Stimulated activated CD4-positive, alpha-beta T cell treated with anti-CD3 and anti-CD28 coated beads, Interleukin-15, amount 100 ng/mL, for 48 hours (primary cell): ENCODE measurements around the gene MCTP1.
"Not testable (repeated sequence)": the region's sequence is repeated elsewhere in the genome, so short reads cannot be mapped to it uniquely, and the experiment has no call there.

Source experiments
- DNase-seq, 2 donors: peaks; one replicate each; pipeline ENCODE4 v3.0.0-alpha.2; 2020; ENCODE audit warnings: low read depth in 2 of 2

Gene MCTP1

DNA sequence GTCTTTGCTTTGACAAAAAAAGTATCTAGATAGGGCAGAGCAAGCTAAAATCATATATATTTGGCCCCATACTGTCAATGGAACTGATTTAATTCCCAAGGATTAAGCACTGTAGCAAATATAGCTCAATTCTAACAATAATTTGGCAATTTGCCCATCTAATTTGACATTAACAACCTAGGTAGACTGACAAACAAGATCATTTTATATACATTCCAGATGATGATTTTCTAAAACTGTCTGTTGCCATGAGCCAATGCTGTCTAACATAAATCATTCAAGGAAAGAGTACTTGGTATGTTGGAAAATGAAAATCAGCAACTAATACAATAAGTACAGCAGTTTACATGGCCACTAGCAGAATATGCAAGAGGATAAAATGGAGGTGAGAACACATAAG, 32.1 kb downstream of the MCTP1 start:
- no peak for DNase-seq

DNA sequence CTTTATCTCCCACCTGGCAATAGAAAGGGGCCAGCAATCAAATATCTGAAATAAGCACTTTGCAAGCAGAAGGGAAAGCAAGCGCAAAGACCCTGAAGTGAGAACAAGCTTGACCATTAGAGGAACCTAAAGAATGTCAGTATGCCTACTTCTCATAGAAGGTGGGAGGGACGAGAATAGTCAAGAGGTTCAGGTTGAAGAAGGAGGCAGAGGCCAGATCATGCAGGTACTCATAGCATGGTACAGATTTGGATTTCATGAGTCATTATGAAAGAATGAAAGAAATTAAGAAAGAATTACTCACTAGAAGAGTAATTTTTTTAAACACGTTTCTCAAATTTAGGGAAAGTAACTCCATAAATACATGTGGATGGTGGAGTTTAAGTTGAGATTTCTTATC, 33.7 kb downstream of the MCTP1 start:
- no peak for DNase-seq

DNA sequence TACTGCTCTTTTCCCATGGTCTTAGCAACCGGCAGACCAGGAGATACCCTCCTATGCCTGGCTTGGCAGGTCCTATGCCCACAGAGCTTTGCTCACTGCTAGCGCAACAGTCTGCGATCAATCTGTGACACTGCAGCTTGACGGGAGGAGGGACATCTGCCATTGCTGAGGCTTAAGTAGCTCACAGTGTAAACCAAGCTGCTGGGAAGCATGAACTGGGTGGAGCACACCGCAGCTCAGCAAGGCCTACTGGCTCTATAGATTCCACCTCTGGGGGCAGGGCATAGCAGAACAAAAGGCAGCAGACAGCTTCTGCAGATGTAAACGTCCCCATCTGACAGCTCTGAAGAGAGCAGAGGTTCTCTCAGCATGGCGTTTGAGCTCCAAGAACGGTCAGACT, 40.4 kb downstream of the MCTP1 start:
- no peak for DNase-seq

DNA sequence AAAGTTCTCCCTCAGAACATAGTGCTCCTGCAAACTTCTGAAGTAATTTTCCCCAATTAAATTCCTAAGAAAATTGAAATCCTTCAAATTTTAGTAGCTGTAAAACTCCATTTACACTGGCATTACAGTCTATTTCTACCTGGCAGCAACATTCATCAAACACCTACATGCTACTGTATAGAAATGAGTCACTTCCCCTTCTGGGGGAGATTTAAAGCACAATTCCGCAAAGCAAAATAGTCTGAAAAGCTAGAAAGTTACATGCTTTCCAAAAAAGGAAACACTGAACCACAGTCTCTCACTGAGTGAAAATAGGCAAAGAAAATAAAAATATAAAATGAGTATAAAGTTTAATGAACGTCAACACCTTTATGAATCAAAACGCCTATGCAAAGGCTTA, 43.3 kb downstream of the MCTP1 start:
- DNase-seq, result no peak

DNA sequence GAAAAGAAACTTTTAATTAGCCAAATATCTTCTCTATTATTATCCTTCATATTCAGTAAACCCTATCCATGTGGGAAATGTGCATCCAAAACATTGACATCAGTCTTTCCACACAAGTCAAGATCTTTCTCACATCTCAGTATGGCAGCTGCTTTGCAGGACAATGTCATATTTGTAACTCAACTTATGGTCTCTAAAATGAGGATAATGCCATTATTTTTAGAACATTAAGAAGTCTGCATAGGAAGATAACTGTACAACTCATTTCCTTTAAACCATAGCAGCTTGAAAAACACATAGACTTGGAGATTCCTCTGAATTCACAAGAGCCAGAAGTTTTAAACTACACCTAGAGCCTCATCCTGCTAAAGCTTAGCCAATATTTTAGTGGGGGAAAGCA, 43.7 kb downstream of the MCTP1 start:
- DNase-seq, result no peak

DNA sequence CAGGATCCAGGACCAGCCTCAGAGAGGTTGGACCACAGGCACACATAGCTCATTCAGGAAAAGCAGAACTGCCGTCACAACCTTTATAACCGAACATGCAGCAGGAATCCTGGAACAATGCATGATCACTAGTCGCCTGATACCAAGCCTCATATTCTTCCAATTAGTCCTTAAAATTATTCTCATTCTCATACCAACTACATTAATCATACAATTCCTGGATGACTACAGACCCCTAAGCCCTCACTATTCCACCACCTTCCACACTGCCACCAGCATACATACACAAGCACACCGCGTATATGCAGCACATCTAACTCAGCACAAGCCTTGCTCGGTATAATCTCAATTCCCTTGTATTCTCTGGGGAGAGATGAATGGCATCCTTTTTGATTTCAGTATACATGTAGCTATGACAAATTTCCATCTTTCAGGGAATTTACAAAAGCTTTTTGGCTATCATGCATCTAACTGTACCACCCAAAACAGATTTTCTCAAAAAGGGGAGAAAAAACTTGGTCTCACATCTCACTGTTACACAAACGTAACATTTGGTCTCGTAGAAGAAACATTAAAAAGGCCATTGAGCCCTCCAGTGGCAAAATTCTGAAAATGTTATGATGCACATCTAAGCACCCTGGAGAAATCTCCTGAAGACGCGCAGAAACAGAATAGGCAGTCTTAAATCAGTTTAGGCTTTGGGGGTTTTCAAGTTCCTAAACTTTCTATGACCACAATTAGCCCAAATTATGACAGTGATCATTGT, 46.2 kb downstream of the MCTP1 start:
- DNase-seq, result no peak

DNA sequence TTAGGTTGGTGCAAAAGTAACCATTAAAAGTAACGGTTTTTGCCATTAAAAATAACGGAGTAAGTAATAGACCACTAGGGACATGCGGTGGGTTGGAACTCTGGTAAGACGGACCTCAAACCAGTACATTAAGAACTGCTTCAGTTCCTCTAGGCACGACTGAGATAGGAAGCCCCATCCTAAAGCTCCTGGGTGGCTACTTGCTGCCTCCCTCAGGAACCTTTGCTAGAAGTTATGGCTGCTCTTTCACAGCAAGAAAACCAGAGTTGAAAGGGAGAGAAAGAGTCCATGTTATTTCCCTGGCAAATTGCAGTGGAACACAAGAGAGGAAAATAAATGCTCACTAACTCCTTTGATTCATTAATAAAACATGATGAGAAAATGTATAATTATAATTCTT, 47.6 kb downstream of the MCTP1 start:
- no peak for DNase-seq

DNA sequence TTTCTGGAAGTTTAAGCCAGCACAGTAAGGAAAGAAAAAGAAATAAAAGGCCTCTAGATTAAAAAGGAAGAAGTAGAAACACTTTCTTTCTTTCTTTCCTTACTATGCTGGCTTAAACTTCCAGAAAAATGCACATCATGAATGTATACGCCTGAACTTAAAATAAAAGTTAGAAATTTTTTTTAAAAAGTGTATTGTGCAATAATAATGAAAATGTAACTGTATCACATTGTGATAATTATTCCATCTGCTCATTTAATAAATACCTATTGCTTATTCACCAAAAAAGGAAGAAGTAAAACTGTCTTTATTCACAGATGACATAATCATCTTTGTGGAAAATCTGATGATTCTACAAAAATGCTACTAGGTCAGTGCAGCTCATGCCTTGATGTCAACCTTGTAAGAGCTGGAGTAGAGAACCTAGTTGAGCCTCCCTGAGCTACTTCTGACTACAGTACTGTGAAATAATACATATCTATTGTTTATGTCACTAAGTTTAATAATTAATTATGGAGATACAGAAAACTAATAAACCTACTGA, 49.4 kb downstream of the MCTP1 start:
- DNase-seq, result no peak

DNA sequence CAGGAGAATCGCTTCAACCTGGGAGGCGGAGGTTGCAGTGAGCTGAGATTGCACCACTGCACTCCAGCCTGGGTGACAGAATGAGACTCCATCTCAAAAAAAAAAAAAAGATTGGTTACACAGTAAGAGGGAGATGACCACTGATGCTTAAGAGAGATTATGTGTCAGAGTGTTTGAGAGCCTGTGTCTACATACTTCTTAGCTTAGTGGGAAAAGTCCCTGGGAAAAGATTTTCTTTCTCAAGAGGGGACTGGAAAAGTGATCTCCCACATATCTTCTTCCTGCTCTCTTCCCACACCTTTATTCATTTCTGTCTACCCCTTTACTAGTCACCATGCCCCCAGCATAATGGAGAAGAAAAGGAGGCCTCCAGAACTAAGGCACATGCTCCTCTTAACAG, 55.2 kb downstream of the MCTP1 start:
- DNase-seq, result no peak

DNA sequence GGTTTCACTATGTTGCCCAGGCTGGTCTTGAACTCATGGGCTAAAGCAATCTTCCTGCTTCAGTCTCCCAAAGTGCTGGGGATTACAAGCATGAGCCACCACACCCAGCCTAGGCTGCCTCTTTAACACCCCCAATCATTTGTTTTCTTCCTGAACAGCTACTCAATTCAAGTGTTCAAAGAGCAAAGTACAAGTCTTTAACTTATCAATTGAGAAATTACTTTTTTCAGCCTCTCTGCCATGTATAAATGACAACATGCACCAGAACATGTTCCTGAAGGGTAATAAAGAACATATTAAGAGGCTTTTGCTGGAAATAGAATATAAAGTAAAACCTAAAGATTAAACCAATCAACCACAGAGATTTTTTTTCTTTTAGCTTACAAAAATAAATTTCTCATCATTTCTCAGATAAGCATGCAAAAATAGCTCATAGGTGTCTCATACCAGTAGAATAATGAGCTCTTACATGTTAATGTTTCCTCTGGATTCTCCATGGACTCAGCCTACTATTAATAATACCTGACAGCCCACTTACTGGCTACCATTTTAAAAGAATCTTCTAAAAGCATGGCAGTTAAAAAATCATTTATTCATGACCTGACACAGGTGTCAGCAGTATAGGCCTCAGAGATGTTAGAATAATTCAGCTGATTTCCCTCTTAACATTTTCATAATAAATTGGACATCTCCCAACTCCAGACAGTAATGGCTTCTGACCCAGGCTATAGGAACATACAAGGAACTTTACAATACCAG, 60.0 kb downstream of the MCTP1 start:
- DNase-seq, result no peak

DNA sequence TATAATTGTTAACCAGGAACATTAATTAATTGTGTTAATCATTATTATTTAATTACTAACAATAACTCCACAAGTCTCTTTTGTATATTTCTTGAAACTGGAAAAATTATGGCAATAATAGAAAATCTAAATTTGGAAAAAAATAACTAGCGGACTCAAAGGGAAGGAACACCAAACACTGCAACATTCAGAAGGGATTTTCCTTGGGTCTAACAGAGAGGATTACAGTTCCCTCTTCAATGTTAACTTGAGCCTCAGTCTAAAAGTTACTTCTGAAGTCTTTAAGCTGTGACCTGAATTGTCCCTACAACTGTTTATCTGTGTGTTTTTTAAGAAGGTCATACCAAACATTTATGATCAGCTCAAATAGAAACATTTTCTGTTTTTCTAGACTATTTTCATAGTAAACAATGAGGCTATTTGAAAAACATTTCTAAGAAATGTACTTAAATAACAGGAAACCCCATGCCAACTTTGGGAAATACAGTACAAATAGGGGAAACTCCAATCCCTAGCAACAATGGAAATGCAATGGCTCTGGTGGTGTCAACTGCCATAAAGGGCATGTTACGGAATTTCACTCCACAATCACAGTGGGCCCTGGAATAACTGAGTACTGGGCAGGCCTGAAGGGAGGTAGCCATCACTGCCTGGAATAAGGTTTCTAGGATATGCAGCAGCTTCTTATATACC, 61.2 kb downstream of the MCTP1 start:
- no peak for DNase-seq

DNA sequence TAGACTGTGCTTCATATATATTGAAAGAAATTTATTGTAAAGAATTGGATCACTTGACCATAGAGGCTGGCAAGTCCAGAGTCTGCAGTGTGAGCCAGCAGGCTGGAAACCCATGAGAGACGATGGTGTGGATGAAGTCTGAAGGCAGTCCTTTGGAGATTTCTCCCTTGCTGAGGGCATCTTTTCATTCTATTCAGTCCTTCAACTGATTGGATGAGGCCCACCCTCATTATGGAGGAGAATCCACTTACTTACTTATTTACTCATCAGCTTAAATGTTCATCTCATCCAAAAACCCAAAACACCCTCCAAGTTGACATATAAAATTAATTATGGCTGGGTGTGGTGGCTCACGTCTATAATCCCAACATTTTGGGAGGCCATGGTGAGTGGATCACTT, 62.1 kb downstream of the MCTP1 start:
- DNase-seq, result no peak

DNA sequence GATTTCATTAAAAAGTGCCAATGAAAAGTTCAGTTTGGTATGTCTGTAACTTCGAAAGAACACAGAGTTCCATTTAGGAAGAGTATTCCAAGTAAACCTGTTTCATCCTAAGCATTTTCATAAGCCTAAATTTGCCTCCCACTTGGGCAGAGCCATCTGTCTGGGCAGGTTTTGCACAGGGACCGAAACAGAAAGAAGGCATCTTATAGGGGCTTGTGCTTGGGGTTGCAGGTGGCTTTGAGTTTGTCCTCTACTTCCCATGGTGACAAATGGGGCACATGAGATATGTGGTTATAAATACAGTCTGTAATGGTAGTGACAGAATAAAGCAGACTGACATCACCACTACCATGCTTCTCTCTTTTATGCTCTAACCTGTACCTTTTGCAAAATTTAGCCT, 63.7 kb downstream of the MCTP1 start:
- DNase-seq, result no peak

DNA sequence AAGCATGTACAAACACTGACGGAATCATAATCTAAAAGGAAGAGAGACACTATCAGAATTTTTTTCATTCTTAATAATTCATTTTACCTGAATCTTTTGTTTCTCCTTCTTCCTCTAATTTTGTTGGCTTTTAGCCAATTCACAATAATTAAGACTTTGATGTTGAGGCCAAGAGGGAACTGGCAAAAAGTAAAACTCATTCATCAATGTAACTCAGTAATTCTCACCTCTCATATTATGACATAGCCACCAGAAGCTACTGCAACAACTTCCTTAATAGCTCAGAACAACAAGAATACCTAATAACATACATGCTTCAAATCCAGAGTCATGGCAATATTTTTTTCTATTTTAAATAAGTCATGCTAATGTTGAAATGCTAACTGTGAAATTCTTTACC, 64.5 kb downstream of the MCTP1 start:
- DNase-seq, result no peak

DNA sequence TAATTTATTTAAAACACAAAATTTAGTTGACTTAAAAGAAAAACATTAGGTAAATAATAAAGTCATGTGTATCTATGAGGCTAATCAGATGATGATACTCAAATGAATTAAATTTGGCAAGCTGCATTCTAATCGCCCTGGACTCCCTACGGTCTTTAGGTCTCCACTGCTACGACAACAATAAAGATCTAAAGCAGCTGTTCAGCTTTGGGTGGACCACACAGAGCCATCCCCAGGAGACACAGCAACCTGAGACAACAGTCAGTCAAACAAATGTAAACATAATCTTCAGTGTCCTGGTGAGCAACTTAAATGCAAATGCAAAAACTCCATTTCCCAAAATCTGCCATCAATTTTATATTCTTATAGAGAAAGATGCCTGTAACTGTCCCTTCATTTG, 65.5 kb downstream of the MCTP1 start:
- DNase-seq, result no peak

DNA sequence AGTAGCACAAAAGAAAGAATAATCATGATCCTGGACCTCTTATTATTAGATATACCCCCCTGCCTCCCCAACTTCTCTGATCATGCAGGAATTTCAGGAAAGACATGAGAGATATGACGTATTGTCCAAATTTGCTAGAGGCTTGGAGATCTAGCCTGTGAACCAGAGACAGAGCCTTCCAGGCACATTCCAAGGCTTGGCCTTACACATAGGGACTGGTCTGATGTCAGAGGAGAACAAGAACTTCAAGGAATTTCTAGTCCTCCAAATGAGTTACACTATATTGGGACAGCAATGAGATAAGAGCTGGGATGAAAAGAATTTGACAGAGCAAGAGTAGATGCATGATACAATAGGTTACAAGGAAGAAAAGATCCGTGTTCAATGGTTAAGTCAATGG, 67.0 kb downstream of the MCTP1 start:
- no peak for DNase-seq

DNA sequence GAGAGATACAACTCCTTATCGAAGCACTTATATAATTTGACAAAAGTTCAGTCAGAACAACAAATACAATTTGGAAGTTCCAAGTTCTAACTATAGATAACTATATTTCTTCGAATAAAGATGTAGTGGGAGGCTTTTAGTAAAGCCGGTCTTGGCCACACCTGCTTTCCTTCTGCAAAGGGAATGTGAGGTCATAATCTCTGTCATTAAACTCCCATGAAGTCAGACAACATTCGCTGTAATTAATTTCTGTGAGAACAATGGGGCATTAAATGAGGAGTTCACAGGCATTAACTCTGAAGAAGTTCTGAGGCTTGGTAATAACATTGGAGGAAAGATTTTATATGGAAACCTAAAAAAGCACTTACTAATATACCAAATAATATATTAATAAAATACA, 67.5 kb downstream of the MCTP1 start:
- DNase-seq, result no peak

DNA sequence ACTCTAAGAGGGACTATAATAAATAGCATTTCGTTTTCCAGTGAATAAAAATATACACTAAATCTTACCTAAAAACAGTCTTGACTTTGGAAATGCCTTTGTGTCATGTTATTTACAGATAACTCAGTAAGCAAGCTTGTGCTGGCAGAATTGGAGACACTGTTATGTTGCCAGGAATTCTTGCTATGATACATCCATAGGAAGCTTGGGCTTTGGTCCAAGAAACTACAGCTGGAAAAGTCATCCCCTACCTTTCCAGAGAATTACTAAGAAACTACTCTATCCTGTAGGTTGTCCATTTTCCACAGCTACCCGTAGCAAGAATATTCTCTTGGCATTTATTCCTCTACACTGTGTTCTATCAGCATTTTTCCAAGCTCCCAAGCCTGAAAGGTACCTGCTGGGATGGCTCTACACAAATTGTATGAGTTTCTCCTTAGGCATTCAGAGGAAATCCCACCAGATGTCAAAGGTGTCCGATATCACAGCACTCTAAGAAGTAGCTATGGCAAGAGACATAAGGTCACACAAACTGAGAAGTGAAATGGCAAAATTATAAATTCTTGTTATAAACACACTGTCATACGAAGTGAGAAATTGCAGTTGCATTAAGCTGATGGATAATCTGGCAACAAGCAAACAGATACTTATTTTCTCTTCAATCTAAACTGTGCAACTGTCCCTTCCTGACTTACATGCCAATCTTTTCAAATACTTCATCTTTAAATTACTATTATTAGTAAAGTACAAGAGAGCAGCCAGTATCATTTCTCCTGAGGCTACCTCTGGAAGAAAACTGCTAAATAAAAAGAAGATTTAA, 68.5 kb downstream of the MCTP1 start:
- DNase-seq, result no peak

DNA sequence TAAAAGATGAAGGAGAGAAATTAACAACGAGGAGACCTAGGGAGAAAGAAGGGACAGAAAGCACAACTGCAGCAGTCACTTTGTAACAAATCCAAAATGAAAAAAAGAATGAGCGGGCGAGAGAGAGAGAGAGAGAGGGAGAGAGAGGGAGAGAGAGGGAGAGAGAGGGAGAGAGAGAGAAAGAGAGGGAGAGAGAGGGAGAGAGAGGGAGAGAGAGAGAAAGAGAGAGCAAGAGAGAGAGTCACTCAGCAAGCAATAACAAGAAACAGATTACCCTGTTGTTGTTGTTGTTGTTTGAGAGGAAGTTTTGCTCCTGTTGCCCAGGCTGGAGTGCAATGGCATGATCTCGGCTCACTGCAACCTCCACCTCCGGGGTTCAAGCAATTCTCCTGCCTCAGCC, 77.1 kb downstream of the MCTP1 start:
- not testable (repeated sequence) for DNase-seq

DNA sequence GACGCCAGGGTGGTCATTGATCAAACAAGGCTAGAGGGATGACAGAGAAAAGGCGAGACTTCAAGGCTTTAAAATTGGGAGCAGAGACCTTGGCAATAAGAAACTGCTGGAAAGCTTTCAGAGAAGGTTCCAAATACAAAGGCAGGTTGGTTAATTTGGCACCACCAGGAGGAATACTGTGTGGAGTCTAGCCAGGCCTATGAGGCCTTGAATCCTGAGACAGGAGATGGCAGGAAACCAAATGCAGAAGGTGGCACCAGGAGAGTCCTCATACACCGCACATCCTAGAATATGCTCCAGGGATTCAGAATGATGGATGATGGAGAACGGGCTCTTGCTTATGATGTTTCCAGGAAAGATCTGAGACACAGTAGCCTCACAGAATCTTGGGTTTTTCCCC, 90.0 kb downstream of the MCTP1 start:
- DNase-seq, result no peak

DNA sequence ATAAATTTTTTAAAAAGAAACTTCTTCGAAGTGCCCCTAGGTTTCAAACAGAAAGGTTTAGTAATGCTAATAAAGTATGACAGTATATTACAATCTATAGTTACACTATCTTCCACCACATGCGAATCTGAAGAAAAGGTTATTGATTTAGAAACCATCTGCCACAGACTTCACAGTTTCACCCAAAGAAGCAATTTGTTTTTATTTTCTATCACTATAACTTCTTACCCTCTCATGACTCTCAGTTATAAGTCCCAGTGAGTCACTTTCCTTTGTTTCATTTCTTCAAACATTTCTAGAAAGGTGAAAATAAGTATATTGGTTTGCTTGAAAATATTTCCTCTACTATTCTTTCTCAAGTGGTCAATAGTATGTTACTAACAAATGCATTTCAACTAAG, 93.6 kb downstream of the MCTP1 start:
- DNase-seq, result no peak

DNA sequence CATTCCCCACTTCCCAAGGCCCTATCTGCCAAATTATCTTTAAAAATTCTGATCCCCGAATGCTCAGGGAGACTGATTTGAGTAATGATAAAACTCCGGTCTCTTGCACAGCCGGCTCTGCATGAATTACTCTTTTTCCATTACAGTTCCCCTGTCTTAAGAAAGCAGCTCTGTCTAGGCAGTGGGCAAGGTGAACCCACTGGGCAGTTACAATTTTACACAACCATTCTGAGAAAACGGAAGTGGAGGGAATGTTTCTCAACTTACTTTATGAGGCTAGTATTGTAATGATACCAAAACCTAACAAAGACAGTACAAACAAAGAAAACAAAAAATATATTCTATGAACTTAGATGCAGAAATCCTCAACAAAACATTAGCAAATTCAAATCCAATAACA, 100.0 kb downstream of the MCTP1 start:
- DNase-seq, result no peak
